ENCODE data around the gene C5orf22. TPM values are rescaled to one million over a fixed set of nuclear protein-coding genes. Genes with fewer than 3 reads are reported as not detected.

Gene C5orf22
- total and polyA plus RNA-seq, 2 of the 13 experiments (the other 11 are each of a cell fraction or from before 2014, with no cell fraction given), result 14.0 to 21.5 TPM

GRCh38 chr5:31531888-31532547 is at the start of gene C5orf22, which contains the start of gene DROSHA (continued):
- TF ChIP-seq TBX3 (IDR thresholded peaks at IDR 0.05; ENCODE audit: borderline replicate concordance), result no peak
- no peak for TF ChIP-seq SCMH1 (CRISPR knock-in tag; IDR thresholded peaks at IDR 0.05; ENCODE audit: borderline replicate concordance)
- no peak; the same call in 1 of the 2 replicates for TF ChIP-seq MYC (CRISPR knock-in tag; IDR thresholded peaks at IDR 0.05; ENCODE audit: borderline replicate concordance)
- TF ChIP-seq PHF5A (CRISPR knock-in tag; IDR thresholded peaks at IDR 0.05; ENCODE audit: low read depth, unreplicated experiment), result no peak
- no peak for TF ChIP-seq ZNF746 (CRISPR knock-in tag; IDR thresholded peaks at IDR 0.05)
- TF ChIP-seq BORCS8-MEF2B (CRISPR knock-in tag; IDR thresholded peaks at IDR 0.05), result peak; percentile 66; the same call in 1 of the 2 replicates
- TF ChIP-seq STAT6 (CRISPR knock-in tag; IDR thresholded peaks at IDR 0.05; ENCODE audit: borderline replicate concordance), result no peak
- no peak for TF ChIP-seq RERE (CRISPR knock-in tag; IDR thresholded peaks at IDR 0.05; ENCODE audit: low read depth)
- TF ChIP-seq ZNF296 (CRISPR knock-in tag; conservative IDR thresholded peaks at IDR 0.05), result no peak
- TF ChIP-seq ZBTB44 (CRISPR knock-in tag; IDR thresholded peaks at IDR 0.05), result 0 out of 2 replicates have a peak, but pooled peaks have one; percentile 16
- no peak for TF ChIP-seq FOXC1 (CRISPR knock-in tag; IDR thresholded peaks at IDR 0.05; ENCODE audit: borderline replicate concordance)
- TF ChIP-seq JUND (CRISPR knock-in tag; IDR thresholded peaks at IDR 0.05), result no peak
- TF ChIP-seq RBM39 (IDR thresholded peaks at IDR 0.05; ENCODE audit: low read depth, low read length, poor library complexity, severe bottlenecking), result peak; percentile 42
- TF ChIP-seq PITX1 (CRISPR knock-in tag; IDR thresholded peaks at IDR 0.05), result peak; percentile 82; the same call in 1 of the 2 replicates
- TF ChIP-seq ARHGAP35 (CRISPR knock-in tag; IDR thresholded peaks at IDR 0.05; ENCODE audit: borderline replicate concordance), result no peak
- TF ChIP-seq ZNF264 (CRISPR knock-in tag; IDR thresholded peaks at IDR 0.05), result no peak
- TF ChIP-seq NONO (IDR thresholded peaks at IDR 0.05), result no peak
- TF ChIP-seq NONO (CRISPR knock-in tag; conservative IDR thresholded peaks at IDR 0.05), result peak; percentile 57; the same call in 1 of the 2 replicates
- TF ChIP-seq IKZF4 (CRISPR knock-in tag; IDR thresholded peaks at IDR 0.05; ENCODE audit: borderline replicate concordance, low read depth, not compliant biosample characterization), result no peak
- peak; percentile 30; the same call in 1 of the 2 replicates for TF ChIP-seq RFXAP (CRISPR knock-in tag; IDR thresholded peaks at IDR 0.05; ENCODE audit: borderline replicate concordance)
